T-cell (primary cell): ENCODE measurements around the gene BTBD8. TPM values are rescaled to one million over a fixed set of nuclear protein-coding genes. Genes with fewer than 3 reads are reported as not detected.

Source experiments
- ATAC-seq, 4 experiments: fragments of 200-7000 bp in 3 of 4; fragments of 150-1000 bp in 1 of 4; cut with Tn5 transposase; replicated peaks in 1 of 4; 1 replicate in 3 of 4; 2 replicates in 1 of 4; pipeline ENCODE4 v1.10.0; 2021; ENCODE audit warnings: moderate library complexity in 3 of 4, mild to moderate bottlenecking in 2 of 4, moderate number of reproducible peaks in 1 of 4
- CTCF ChIA-PET, 2 donors: fragments of 300-600 bp; sonication (Branson Sonifier 250); formaldehyde crosslinking; loops; one replicate each; lab custom pipeline; 2022; ENCODE audit warnings: antibody characterized with exemption in 2 of 2; lab: Charles Lee
- POLR2A ChIA-PET, 2 donors: fragments of 300-600 bp; sonication (Branson Sonifier 250); formaldehyde crosslinking; loops; one replicate each; lab custom pipeline; 2022; ENCODE audit warnings: antibody characterized with exemption in 2 of 2; lab: Charles Lee
- DNase-seq, 35 experiments: peaks; one replicate each; pipeline versions ENCODE4 v3.0.0 to v3.0.0-alpha.2; 2013 to 2023
- H3K27ac ChIP-seq: one replicate; pipeline ENCODE4 v1.5.1; 2013; ENCODE audit warnings: low read length
- H3K27me3 ChIP-seq, 2 experiments: replicated peaks in 1 of 2; 1 replicate in 1 of 2; 2 replicates in 1 of 2; pipeline versions ENCODE4 v1.6.1 to v1.7.0; 2013; ENCODE audit warnings: low read length in 1 of 2, mixed read lengths in 1 of 2; ENCODE audit not compliant: control insufficient read depth in 2 of 2, insufficient read depth in 2 of 2; ENCODE audit errors: extremely low read depth in 1 of 2
- H3K36me3 ChIP-seq, 2 donors: 1 replicate in 1 of 2; 2 replicates in 1 of 2; pipeline versions ENCODE4 v1.6.1 to v1.7.0; 2013; ENCODE audit warnings: low read length in 1 of 2; ENCODE audit not compliant: control insufficient read depth in 2 of 2, insufficient read depth in 1 of 2; ENCODE audit errors: extremely low read depth in 1 of 2
- H3K4me1 ChIP-seq, 2 experiments: 1 replicate in 1 of 2; 2 replicates in 1 of 2; pipeline versions ENCODE4 v1.6.1 to v1.7.0; 2013; ENCODE audit warnings: low read length in 2 of 2, mixed read lengths in 1 of 2; ENCODE audit not compliant: insufficient read depth in 2 of 2, control insufficient read depth in 1 of 2; ENCODE audit errors: extremely low read depth in 1 of 2
- H3K4me3 ChIP-seq, 2 donors: 1 replicate in 1 of 2; 2 replicates in 1 of 2; pipeline versions ENCODE4 v1.5.1 to v1.7.0; 2013; ENCODE audit warnings: mild to moderate bottlenecking in 2 of 2, low read length in 1 of 2, moderate library complexity in 1 of 2; ENCODE audit not compliant: control insufficient read depth in 1 of 2; ENCODE audit errors: extremely low read depth in 1 of 2
- H3K9me3 ChIP-seq: 2 replicates; pipeline ENCODE4 v1.7.0; 2013
- H3K27ac Mint-ChIP-seq, 2 donors: one replicate each; pipeline ENCODE4 v1.8.0; 2020 to 2021; ENCODE audit warnings: mild to moderate bottlenecking in 2 of 2, mixed read lengths in 2 of 2
- H3K27me3 Mint-ChIP-seq, 2 donors: one replicate each; pipeline ENCODE4 v1.8.0; 2021 to 2022; ENCODE audit warnings: mixed read lengths in 2 of 2
- H3K36me3 Mint-ChIP-seq: one replicate; pipeline ENCODE4 v1.8.0; 2021; ENCODE audit warnings: mixed read lengths
- H3K4me1 Mint-ChIP-seq, 3 donors: one replicate each; pipeline ENCODE4 v1.8.0; 2020 to 2022; ENCODE audit warnings: mixed read lengths in 3 of 3, mild to moderate bottlenecking in 1 of 3
- H3K4me3 Mint-ChIP-seq, 3 donors: one replicate each; pipeline ENCODE4 v1.8.0; 2020 to 2022; ENCODE audit warnings: mild to moderate bottlenecking in 3 of 3, mixed read lengths in 3 of 3, moderate library complexity in 3 of 3
- H3K9me3 Mint-ChIP-seq, 3 donors: one replicate each; pipeline ENCODE4 v1.8.0; 2020 to 2022; ENCODE audit warnings: mixed read lengths in 3 of 3
- WGBS: methylation state at CpG from one replicate; pipeline ENCODE4 v1.1.5; 2013; ENCODE audit warnings: missing lambda C conversion rate; ENCODE audit not compliant: insufficient coverage; 5-methylcytosine and 5-hydroxymethylcytosine counted together
- total RNA-seq, 35 experiments: library from RNA in 6 of 35; stranded (reverse) in 6 of 35; fragments of 120-200 nt in 1 of 35; gene quantifications; one replicate each; pipeline versions ENCODE4 v1.2.1 to v1.2.4 and lab custom pipeline; 2013 to 2026

Gene BTBD8
- total RNA-seq (1 to 10 TPM; 3.9 to 6.2 (median 5.3) TPM), total RNA-seq (lab: John Stamatoyannopoulos, UW) (0.91 to 24.6 (median 9.2) reads per million in 29 experiments)
- 7.8 TPM for total RNA-seq (2013)

- H3K4me3 ChIP-seq: peak within 1 kb of the TSS; percentile 68 to 90
- peaks cover 0 to 7% (median 5%) of the 10 kb centered on the region in 3 donors for H3K9me3 Mint-ChIP-seq
- no peaks in the 10 kb centered on the region for H3K9me3 ChIP-seq
- H3K4me3 Mint-ChIP-seq: peak within 1 kb of the TSS; percentile 86 to 98 (median 97)
- no peaks in the 10 kb centered on the region for H3K36me3 ChIP-seq
- under 1% methylated on average over 47 of the region's 55 CpGs for WGBS
- peaks cover 13 to 27% (median 21%) of the 10 kb centered on the region in 3 donors for H3K4me1 Mint-ChIP-seq
- peaks cover 3 to 9% of the 10 kb centered on the region in 2 experiments for H3K4me1 ChIP-seq
- H3K27ac Mint-ChIP-seq: peak within 1 kb of the TSS; percentile 92 to 98
- peak within 1 kb of the TSS; percentile 40 for H3K27ac ChIP-seq
- H3K36me3 Mint-ChIP-seq: peaks cover 7% of the 10 kb centered on the region
- H3K27me3 ChIP-seq: no peaks in the 10 kb centered on the region
- ATAC-seq (peak; percentile 93 to 96 (median 95)), DNase-seq (peak; percentile 74 to 91 (median 85))
- no peaks in the 10 kb centered on the region for H3K27me3 Mint-ChIP-seq
- CTCF ChIA-PET: interaction anchor here in 1 of 2 donors (0.6 to 1.4 kb wide), 3 partner anchors 211 to 312 kb away, joined by 3 to 7 read pairs (median 3); no protein-coding TSS in a partner anchor
- POLR2A ChIA-PET: interaction anchor here (0.7 to 0.8 kb wide), 2 partner anchors 21 to 31 kb away, joined by 3 to 5 read pairs; no protein-coding TSS in a partner anchor
These were observed at the start of gene BTBD8 for GRCh38 chr1:92080128-92080985. Gene BTBD8 (plus strand): TSS chr1:92080345. CDS start chr1:92080572, 227 bp downstream.

DNA sequence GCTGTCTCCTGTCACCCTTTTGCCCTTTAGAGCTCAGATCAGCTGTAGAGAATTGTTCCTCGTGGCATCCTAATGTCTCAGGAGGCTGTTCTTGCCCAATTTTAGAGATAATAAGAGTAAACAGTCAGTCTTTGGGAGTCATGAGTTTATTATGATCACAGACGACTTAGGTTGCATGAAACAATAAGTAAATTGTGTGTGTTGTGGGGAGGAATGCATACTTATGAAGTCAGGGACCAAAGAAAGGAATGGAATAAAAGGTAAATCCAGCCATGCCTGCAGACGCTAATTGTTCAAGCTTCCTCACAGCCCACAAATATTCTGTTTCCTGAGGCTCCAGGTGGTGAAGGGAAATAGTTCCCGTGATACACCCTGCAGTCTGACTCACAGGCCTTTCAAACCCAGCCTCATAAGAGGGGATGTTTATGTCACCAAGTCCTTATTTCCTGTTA, 49.5 kb upstream of the BTBD8 start:
- peaks cover 13 to 20% (median 16%) of the 10 kb centered on the region in 3 donors for H3K4me1 Mint-ChIP-seq
- peak in 1 of 35 experiments; percentile 11 for DNase-seq
- peak overlapping the region; percentile 52 to 67 for H3K4me3 ChIP-seq
- ATAC-seq: peak; percentile 28 to 59 (median 42)
- H3K4me3 Mint-ChIP-seq: peak overlapping the region; percentile 55 to 79 (median 69)
- peaks cover 7 to 16% of the 10 kb centered on the region in 2 experiments for H3K4me1 ChIP-seq
- no peaks in the 10 kb centered on the region for H3K9me3 ChIP-seq
- ChIA-PET CTCF (interaction anchor here (0.6 to 1.0 kb wide), 5 partner anchors 16 to 455 kb away, joined by 3 to 4 read pairs (median 3); no protein-coding TSS in a partner anchor), POLR2A (interaction anchor here in 1 of 2 donors (0.6 kb wide), 1 partner anchor 753 kb away, joined by 4 read pairs; no protein-coding TSS in a partner anchor)
- no peaks in the 10 kb centered on the region for H3K36me3 ChIP-seq
- 41% methylated on average over 2 of the region's 4 CpGs for WGBS
- H3K27ac Mint-ChIP-seq: peak overlapping the region in 1 of 2 donors; percentile 71
- peaks cover 0 to 21% of the 10 kb centered on the region in 2 experiments for H3K27me3 ChIP-seq
- H3K9me3 Mint-ChIP-seq: no peaks in the 10 kb centered on the region
- no peak overlapping the region for H3K27ac ChIP-seq
- no peaks in the 10 kb centered on the region for H3K36me3 Mint-ChIP-seq
- H3K27me3 Mint-ChIP-seq: peaks cover 20 to 28% of the 10 kb centered on the region in 2 donors

GRCh38 chr1:92031281-92032110, 48.6 kb upstream of the BTBD8 start:
- Mint-ChIP-seq H3K9me3 (no peaks in the 10 kb centered on the region), H3K4me1 (peaks cover 13 to 20% (median 16%) of the 10 kb centered on the region in 3 donors), H3K36me3 (no peaks in the 10 kb centered on the region), H3K4me3 (no peak overlapping the region), H3K27ac (no peak overlapping the region), H3K27me3 (peaks cover 20 to 28% of the 10 kb centered on the region in 2 donors)
- H3K9me3 ChIP-seq: no peaks in the 10 kb centered on the region
- DNase-seq: no peak
- POLR2A ChIA-PET: interaction anchor here in 1 of 2 donors (0.6 kb wide), 2 partner anchors 87 to 752 kb away, joined by 3 to 4 read pairs; no protein-coding TSS in a partner anchor
- no peaks in the 10 kb centered on the region for H3K36me3 ChIP-seq
- ATAC-seq: no peak
- WGBS: no CpG with 5 or more reads among the region's 6 CpGs
- peaks cover 0 to 21% of the 10 kb centered on the region in 2 experiments for H3K27me3 ChIP-seq
- peaks cover 7 to 16% of the 10 kb centered on the region in 2 experiments for H3K4me1 ChIP-seq
- H3K27ac ChIP-seq: no peak overlapping the region
- H3K4me3 ChIP-seq: no peak overlapping the region
- CTCF ChIA-PET: interaction anchor here in 1 of 2 donors (1.0 kb wide), 1 partner anchor 451 kb away, joined by 4 read pairs; no protein-coding TSS in a partner anchor

DNA sequence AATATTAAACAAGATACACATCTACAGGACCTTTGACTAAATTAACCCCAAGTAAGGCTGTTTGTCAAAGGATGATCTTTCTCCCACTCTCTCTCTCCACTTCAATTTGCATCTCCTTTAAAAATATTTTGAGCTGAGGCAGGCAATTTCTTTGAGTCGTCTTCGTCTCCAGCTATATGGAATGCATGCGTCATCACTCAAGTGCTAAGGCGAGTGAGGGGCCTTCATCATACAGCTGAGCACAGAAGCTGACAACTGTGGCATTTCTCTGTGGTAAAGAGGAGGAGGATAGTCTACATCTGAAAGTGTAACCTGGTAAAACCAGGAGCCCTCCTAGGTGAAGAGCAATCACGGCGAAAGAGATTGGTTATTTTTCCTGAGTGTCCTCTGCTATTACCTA, 42.7 kb upstream of the BTBD8 start:
- Histone ChIP-seq H3K27ac (no peak overlapping the region), H3K9me3 (no peaks in the 10 kb centered on the region), H3K4me3 (no peak overlapping the region), H3K27me3 (peaks cover 0 to 3% of the 10 kb centered on the region in 2 experiments), H3K4me1 (no peaks in the 10 kb centered on the region), H3K36me3 (no peaks in the 10 kb centered on the region)
- DNase-seq: no peak
- Mint-ChIP-seq H3K27me3 (peaks cover 4 to 7% of the 10 kb centered on the region in 2 donors), H3K4me3 (no peak overlapping the region), H3K36me3 (no peaks in the 10 kb centered on the region), H3K9me3 (no peaks in the 10 kb centered on the region), H3K27ac (no peak overlapping the region), H3K4me1 (no peaks in the 10 kb centered on the region)
- WGBS: 93% methylated on average over 2 of the region's 6 CpGs
- ChIA-PET POLR2A (interaction anchor here in 1 of 2 donors (0.5 kb wide), 1 partner anchor 23 kb away, joined by 3 read pairs; no protein-coding TSS in a partner anchor), CTCF (no interaction called here)
- no peak for ATAC-seq

- CTCF ChIA-PET: no interaction called here
- H3K27ac Mint-ChIP-seq: no peak overlapping the region
- H3K4me1 ChIP-seq: no peaks in the 10 kb centered on the region
- H3K27me3 ChIP-seq: peaks cover 0 to 5% of the 10 kb centered on the region in 2 experiments
- no peaks in the 10 kb centered on the region for H3K9me3 ChIP-seq
- ATAC-seq (no peak), DNase-seq (no peak)
- no peaks in the 10 kb centered on the region for H3K9me3 Mint-ChIP-seq
- no peak overlapping the region for H3K4me3 ChIP-seq
- 80% methylated on average over 1 of the region's 2 CpGs for WGBS
- no peaks in the 10 kb centered on the region for H3K36me3 Mint-ChIP-seq
- H3K36me3 ChIP-seq: no peaks in the 10 kb centered on the region
- POLR2A ChIA-PET: no interaction called here
- no peak overlapping the region for H3K27ac ChIP-seq
- no peaks in the 10 kb centered on the region for H3K4me1 Mint-ChIP-seq
- no peak overlapping the region for H3K4me3 Mint-ChIP-seq
- H3K27me3 Mint-ChIP-seq: peaks cover 4 to 7% of the 10 kb centered on the region in 2 donors
These were observed 41.3 kb upstream of the BTBD8 start for GRCh38 chr1:92038695-92039346.
